Measurements from ENCODE around the gene DLG2.
A peak's percentile ranks its signal among the peaks of the same experiment; 100 is the strongest.

The DLG2 gene

GRCh38 chr11:83678831-83679584 is 1948.1 kb downstream of the DLG2 start:
- no peak for DNase-seq (ENCODE audit: low spot score)

DNA sequence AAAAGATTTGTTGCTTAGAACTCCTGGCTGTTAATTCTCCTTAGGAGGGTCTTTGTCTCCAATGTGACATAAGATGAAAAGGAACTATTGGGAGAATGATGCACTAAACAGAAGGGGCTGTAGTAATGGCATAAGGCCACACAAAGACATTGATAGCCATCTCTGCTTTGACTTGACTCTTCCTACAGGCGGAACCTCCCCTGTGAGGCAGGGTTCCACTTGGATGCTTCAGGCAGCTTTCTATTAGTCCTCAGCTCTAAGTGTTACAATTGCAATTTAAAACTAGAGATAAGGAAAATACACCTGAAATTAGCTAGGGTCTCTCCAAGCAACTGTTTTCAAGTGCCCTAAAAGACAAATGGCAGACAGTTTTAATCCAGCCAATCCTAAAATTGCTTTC is 1949.4 kb downstream of the DLG2 start:
- DNase-seq (ENCODE audit: low spot score) = no peak

DNA sequence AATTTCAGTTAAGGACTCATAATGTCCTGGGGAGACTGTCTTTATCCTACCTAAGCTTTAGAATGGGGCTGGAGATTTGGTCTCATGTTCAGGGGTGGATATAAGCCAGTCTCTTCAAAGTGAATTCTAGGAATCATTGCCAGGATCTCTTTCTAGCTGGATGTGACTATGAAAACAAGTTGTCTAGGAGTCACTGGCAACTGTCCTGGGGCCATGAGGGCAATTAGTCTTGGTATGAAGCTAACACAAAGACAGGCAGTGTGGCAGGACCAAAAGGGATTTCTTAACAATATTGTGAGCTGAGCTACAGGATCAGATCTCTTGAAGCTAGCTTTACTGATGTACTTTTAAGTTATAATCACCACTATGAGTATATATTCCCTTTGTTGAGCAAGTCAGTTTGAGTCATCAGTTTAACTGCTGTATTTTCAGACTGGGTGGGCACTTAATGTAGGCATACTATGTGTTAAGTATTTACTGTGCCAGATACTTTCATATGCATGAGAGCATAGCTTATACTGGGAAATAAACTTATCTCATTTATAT is 1951.0 kb downstream of the DLG2 start:
- no peak for DNase-seq (ENCODE audit: low spot score)

- no peak for DNase-seq (ENCODE audit: low spot score)
These were observed 1952.8 kb downstream of the DLG2 start for GRCh38 chr11:83674102-83674896.

GRCh38 chr11:83671289-83671688 is 1955.9 kb downstream of the DLG2 start:
- no peak for DNase-seq (ENCODE audit: low spot score)

DNA sequence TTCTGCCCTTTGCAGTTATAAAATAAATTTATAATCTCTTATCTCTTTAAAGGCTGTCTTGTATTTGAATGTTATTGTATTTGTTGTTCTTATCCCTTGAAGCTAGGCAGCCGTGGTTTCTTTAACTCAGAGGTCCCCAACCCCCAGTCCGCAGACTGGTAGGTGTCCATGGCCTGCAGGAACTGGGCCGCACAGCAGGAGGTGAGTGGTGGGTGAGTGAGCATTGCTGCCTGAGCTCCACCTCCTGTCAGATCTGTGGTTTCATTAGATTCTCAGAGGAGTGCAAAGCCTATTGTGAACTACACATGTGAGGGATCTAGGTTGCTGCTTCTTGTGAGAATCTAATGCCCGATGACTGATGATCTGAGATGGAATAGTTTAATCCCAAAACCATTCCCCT is 1961.0 kb downstream of the DLG2 start:
- DNase-seq (ENCODE audit: low spot score) = no peak

GRCh38 chr11:83663988-83664387 is 1963.2 kb downstream of the DLG2 start:
- DNase-seq (ENCODE audit: low spot score) = no peak

GRCh38 chr11:83663446-83663845 is 1963.7 kb downstream of the DLG2 start:
- no peak for DNase-seq (ENCODE audit: low spot score)

DNA sequence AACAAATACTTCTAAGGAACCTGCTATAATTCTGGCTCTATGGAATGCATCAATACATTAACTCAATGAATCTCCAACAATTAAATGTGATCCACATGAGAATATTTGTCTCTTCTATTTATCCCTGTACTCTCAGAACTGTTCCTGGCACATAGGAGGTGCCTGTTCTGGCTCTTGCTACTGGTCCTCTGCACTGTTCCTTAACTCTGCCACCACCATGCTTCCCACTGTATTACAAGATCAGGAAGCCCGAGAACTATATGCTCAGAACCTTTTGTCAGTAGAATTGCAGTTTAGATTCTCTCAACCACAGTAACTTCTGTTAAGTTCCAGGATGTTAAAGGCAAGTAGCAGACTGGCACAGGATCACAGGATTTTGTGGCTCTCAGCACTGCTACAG is 1964.7 kb downstream of the DLG2 start:
- no peak for DNase-seq (ENCODE audit: low spot score)

DNA sequence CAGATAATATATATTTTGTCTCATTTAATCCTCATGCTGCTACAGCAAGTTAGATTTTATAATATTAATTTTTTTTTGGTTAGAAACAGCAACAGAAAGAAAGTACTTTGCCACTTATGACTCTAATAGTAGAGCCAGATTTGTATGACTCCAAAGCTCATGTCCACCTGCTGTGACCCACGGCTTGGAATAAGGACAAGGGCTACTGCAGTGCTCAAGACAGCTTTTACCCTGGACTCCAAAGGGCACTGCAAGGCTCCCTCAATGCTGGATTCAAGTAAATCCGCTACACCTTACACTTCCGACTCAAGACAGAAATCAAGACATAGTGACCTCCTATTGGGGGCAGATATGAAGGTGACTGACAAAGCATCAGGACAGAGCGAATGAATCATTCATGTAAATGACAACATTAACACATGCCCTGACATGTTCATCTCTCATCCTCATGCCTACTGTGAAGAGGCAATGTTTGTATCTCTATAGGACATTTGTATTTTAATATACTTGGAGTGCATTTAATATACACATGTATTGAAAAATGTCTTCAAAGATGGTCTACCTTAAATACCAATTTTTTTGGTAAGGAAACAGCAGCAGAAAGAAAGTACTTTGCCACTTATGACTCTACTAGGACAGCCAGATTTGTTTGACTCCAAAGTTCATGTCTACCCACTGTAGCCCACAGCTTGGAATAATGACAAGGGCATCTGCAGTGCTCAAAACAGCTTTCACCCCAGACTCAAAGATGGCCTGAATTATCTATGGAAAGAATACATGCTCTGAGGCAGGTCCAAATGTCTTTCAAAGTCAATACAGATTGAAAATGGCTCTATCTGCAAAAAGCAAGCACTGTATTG is 1965.4 kb downstream of the DLG2 start:
- DNase-seq (ENCODE audit: low spot score) = no peak

GRCh38 chr11:83659466-83659865 is 1967.7 kb downstream of the DLG2 start:
- no peak for DNase-seq (ENCODE audit: low spot score)

- DNase-seq (ENCODE audit: low spot score) = no peak
These were observed 1970.3 kb downstream of the DLG2 start for GRCh38 chr11:83656796-83657330.

DNA sequence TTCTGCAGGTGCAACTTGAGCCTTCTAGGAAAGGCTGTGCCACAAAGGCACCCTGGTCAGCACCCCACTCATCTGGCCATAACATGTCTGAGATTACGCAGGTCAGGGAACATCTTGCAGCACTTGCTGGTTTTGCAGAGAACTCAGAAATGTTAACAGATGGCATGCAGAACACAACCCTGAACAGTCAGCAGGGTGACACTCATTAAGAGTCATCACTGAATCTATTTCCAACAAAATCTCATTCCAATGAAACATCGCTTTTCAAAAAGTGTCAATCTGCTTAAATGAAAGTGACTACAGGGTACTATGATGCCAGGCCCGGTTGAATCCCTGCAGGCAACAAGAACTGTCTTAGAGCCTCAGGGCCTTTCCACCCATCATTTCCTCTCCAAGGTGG is 1971.2 kb downstream of the DLG2 start:
- DNase-seq (ENCODE audit: low spot score) = no peak

DNA sequence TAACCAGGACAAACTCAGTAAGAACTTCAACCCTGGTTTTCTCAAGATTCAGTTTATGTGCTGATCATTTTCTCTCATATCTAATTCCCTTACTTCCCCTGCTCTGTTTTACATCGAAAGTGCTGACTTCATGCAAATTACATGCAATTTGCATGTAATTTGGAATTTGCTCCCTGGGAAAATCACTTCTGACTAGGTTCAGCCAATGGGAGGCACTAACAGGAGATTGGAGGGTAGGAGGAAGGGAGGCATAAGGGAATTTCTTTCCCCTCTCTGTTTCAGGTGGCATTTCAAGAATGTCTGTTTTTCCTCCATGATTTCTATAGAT is 1977.7 kb downstream of the DLG2 start:
- DNase-seq (ENCODE audit: low spot score) = no peak

DNA sequence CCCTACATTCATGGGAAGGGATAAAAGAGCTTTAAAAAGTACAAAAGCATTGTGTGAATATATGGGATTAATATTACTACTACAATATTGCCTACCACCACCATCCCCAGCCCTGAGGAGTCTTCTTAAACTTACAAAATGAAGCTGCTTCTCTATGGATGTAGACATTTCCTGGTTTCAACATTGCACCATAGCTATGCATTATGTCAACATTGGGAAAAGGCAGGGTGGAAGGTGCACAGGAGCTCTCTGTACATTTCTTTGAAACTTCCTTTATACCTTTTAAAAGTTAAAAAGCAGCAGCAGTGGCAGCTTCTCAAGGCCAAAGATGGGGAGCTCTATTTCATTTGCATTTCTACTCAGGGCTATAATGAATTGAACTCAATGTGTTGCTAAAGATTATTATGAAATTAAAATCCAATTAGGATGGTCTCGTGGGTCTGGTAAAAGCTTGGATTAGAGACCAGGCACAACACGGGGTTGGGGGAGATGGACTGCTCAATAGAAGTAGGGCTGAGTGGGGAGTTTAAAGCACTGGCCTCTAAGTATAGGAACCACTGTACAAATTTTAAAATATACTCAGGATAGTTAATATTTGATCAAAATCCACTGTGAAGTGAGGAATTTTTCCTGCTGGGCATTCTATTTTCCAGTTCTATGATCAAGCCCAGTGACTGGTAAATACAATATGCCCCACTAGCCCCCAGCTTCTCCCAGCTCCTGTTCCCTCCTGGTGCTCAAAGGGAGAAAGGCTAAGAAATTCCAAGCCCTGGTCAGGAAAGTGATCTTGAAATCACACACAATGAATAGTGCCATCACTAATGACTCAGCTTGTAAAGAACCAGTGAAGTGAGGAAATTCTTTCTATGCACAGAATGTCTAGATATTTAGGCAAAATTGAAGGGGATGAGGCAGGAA is 1978.3 kb downstream of the DLG2 start:
- no peak for DNase-seq (ENCODE audit: low spot score)

DNA sequence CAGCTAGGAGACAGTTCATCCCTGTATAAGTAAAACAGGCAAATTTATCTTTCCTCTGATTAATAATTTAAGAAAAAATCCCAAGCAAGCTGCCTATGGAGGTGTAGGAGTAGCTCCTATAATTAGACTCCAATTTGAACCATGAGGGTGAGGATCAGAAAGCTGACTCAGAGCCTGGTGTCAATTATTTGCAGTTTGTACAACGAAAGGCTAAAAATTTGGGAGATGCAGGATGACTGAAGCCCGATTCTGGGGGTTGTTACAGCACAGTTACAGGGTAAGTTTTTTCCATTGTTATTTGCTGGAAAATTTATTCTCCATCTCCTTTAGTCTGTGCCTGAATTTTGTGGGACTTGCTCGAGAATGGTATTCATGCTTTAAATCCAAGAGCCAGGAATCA is 1981.6 kb downstream of the DLG2 start:
- DNase-seq (ENCODE audit: low spot score) = peak; percentile 80

DNA sequence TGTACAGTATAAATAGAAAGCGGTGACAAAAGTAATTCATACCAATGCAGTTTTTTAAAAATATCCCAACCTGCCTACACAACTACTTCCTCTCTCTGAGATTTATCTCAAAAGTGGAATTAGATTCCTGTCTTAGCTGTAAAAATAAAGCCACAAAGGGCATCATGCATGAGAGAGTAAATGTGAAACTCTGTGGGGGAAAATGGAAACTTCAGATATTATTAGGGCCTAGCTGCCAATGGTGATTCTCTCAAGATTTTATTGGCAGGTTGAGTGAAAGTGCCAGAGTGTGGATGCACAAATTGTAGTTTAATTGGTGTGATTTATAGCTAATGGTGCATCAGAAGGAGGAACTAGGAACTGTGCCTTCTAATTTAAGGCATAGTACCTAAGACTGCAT is 1984.0 kb downstream of the DLG2 start:
- no peak for DNase-seq (ENCODE audit: low spot score)

DNA sequence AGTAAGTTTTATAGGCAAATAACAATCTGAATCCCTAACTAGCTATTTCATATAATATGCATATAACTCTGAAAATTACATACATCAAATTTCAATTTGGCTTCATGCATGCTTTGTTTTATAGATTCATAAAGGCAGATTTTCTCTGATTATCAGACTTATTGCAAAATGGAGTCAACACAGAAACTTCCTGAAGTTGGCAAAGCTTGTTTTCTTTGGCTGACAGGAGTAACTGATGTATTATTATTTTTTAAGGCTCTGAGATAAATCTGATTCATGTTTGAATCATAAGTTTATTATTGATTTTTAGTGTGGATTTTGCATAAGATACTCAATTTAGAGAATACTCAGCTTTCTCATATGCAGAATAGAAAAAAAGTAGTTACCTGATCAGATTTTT is 1984.6 kb downstream of the DLG2 start:
- DNase-seq (ENCODE audit: low spot score) = no peak

- DNase-seq (ENCODE audit: low spot score) = peak; percentile 33
These were observed 1985.6 kb downstream of the DLG2 start for GRCh38 chr11:83641511-83641910.

DNA sequence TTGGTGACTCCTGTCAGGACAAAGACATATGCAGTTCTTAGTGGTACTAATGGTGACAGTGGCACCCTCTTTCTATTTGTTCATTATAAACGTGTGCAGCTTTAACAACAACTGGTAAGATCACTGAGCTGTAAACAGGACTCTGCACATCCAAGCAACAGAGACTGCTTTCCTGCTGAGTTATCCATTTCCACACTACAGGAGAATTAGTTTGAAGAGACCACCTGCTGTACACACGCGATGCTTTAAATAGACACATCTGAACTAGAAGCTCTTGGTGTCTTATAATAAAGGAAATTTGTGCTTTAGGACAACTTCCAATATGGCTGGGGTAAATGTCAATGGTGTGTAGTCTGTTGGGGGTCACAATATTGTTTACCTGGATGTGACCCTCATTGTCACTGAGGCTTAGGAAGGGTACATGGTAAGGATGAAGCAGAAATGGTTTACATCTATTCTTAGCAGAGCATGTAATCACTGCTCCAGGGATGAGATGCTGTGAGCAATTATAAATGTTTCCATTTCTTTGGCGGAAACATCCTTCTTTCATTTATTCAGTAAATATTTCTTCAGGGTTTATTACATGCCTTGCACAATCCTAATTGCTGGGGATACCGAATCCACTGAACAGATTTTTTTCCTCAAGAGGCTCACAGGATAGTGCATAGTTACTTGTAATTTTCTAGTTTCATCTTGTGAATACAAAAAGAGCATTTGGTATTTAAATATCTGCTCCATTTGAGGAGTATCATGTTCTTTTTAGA is 1987.0 kb downstream of the DLG2 start:
- no peak for DNase-seq (ENCODE audit: low spot score)
